Chondrocyte (in vitro differentiated cells): ENCODE measurements around the gene CAMK2B. TPM values are rescaled to one million over a fixed set of nuclear protein-coding genes. Genes with fewer than 3 reads are reported as not detected.

Source experiments
- DNase-seq: peaks from one replicate; pipeline ENCODE4 v3.0.0; 2021; ENCODE audit warnings: mixed read lengths, low spot score
- H3K27ac Mint-ChIP-seq: one replicate; pipeline ENCODE4 v1.8.0; 2021; ENCODE audit warnings: mild to moderate bottlenecking, moderate library complexity, mixed read lengths; ENCODE audit not compliant: unreplicated experiment
- H3K27me3 Mint-ChIP-seq: 2 replicates; pipeline ENCODE4 v1.8.0; 2021; ENCODE audit warnings: low read depth, mixed read lengths
- H3K36me3 Mint-ChIP-seq: 2 replicates; pipeline ENCODE4 v1.8.0; 2021; ENCODE audit warnings: low read depth, mixed read lengths
- H3K4me1 Mint-ChIP-seq: 2 replicates; pipeline ENCODE4 v1.8.0; 2021; ENCODE audit warnings: low read depth, mild to moderate bottlenecking, mixed read lengths
- H3K4me3 Mint-ChIP-seq: one replicate; pipeline ENCODE4 v1.8.0; 2021; ENCODE audit warnings: mild to moderate bottlenecking, moderate library complexity, mixed read lengths; ENCODE audit not compliant: unreplicated experiment
- H3K9me3 Mint-ChIP-seq: 2 replicates; pipeline ENCODE4 v1.8.0; 2021; ENCODE audit warnings: low read depth, mixed read lengths
- CTCF ChIP-seq: fragments of 200-600 bp; sonication (generic); IDR thresholded peaks from 2 replicates; pipeline ENCODE4 v1.5.0; 2021; ENCODE audit warnings: antibody characterized with exemption, mild to moderate bottlenecking, moderate library complexity
- total RNA-seq: library from RNA; stranded (reverse); gene quantifications from 3 replicates; pipeline ENCODE4 v1.2.1, GENCODE V29; 2021

Gene CAMK2B
- total RNA-seq, 1 donor from 2014 or later: 0.27 TPM

GRCh38 chr7:44285561-44285960 lies 39.8 kb downstream of the CAMK2B start:
- Mint-ChIP-seq H3K36me3 (no peaks in the 10 kb centered on the region), H3K4me3 (no peak overlapping the region), H3K27ac (no peak overlapping the region), H3K9me3 (no peaks in the 10 kb centered on the region), H3K4me1 (no peaks in the 10 kb centered on the region), H3K27me3 (peaks cover 9% of the 10 kb centered on the region)
- TF ChIP-seq CTCF: no peak
- peak; percentile 19 for DNase-seq

GRCh38 chr7:44284881-44285541 lies 40.4 kb downstream of the CAMK2B start:
- no peak for TF ChIP-seq CTCF
- H3K4me3 Mint-ChIP-seq: no peak overlapping the region
- H3K27me3 Mint-ChIP-seq: peaks cover 5% of the 10 kb centered on the region
- H3K9me3 Mint-ChIP-seq: no peaks in the 10 kb centered on the region
- no peak overlapping the region for H3K27ac Mint-ChIP-seq
- H3K4me1 Mint-ChIP-seq: no peaks in the 10 kb centered on the region
- H3K36me3 Mint-ChIP-seq: no peaks in the 10 kb centered on the region
- peak; percentile 63 for DNase-seq

- no peak overlapping the region for H3K27ac Mint-ChIP-seq
- H3K9me3 Mint-ChIP-seq: no peaks in the 10 kb centered on the region
- peaks cover 1% of the 10 kb centered on the region for H3K27me3 Mint-ChIP-seq
- no peak overlapping the region for H3K4me3 Mint-ChIP-seq
- H3K4me1 Mint-ChIP-seq: no peaks in the 10 kb centered on the region
- H3K36me3 Mint-ChIP-seq: no peaks in the 10 kb centered on the region
- peak; percentile 83 for DNase-seq
- no peak for TF ChIP-seq CTCF
Observed at GRCh38 chr7:44284216-44284615, 41.2 kb downstream of the CAMK2B start.

- peak; percentile 74 for DNase-seq
Observed at GRCh38 chr7:44283381-44284211, 41.8 kb downstream of the CAMK2B start.

More at GRCh38 chr7:44283381-44284211, 41.8 kb downstream of the CAMK2B start:
- H3K9me3 Mint-ChIP-seq: no peaks in the 10 kb centered on the region
- no peaks in the 10 kb centered on the region for H3K36me3 Mint-ChIP-seq
- no peaks in the 10 kb centered on the region for H3K4me1 Mint-ChIP-seq
- peaks cover 1% of the 10 kb centered on the region for H3K27me3 Mint-ChIP-seq
- no peak for TF ChIP-seq CTCF
- H3K4me3 Mint-ChIP-seq: no peak overlapping the region
- no peak overlapping the region for H3K27ac Mint-ChIP-seq
